HepG2 (cell line): ENCODE results near the gene PAFAH1B2. TPM values are rescaled to one million over a fixed set of nuclear protein-coding genes. Genes with fewer than 3 reads are reported as not detected.

Experiments
- AGO2 ChIP-seq: fragments of 200-400 bp; formaldehyde crosslinking; optimal IDR thresholded peaks from 2 replicates; pipeline ENCODE3; 2017; ENCODE audit warnings: mild to moderate bottlenecking, low read depth, low read length, moderate library complexity
- ATF7 ChIP-seq, 2 experiments: fragments of 450-650 bp in 1 of 2; sonication (generic) in 1 of 2; formaldehyde crosslinking in 1 of 2; IDR thresholded peaks; 2 replicates each; pipeline versions ENCODE4 v1.4.0 to v1.6.1; 2016 to 2020; ENCODE audit warnings: antibody characterized with exemption in 1 of 2, mild to moderate bottlenecking in 1 of 2, missing genetic modification reagents in 1 of 2
- BCL3 ChIP-seq: sonication (generic); formaldehyde crosslinking; IDR thresholded peaks from 2 replicates; pipeline ENCODE4 v1.5.1; 2020; ENCODE audit warnings: mild to moderate bottlenecking, missing genetic modification reagents, moderate library complexity
- FOXA1 ChIP-seq, 2 experiments: fragments of 450-650 bp in 1 of 2; sonication (generic) in 1 of 2; formaldehyde crosslinking in 1 of 2; IDR thresholded peaks; 2 replicates each; pipeline versions ENCODE4 v1.4.0 to v1.6.1; 2016 to 2020; ENCODE audit warnings: missing genetic modification reagents in 1 of 2
- HMGXB3 ChIP-seq: sonication (generic); formaldehyde crosslinking; IDR thresholded peaks from 2 replicates; pipeline ENCODE4 v1.4.0; 2020; ENCODE audit warnings: missing genetic modification reagents, borderline replicate concordance
- KDM2A ChIP-seq: sonication (generic); formaldehyde crosslinking; IDR thresholded peaks from 2 replicates; pipeline ENCODE4 v1.4.0; 2020; ENCODE audit warnings: low read depth, missing genetic modification reagents, borderline replicate concordance
- KLF12 ChIP-seq: sonication (generic); formaldehyde crosslinking; IDR thresholded peaks from 2 replicates; pipeline ENCODE4 v1.4.0; 2020; ENCODE audit warnings: missing genetic modification reagents, borderline replicate concordance
- MXD3 ChIP-seq: IDR thresholded peaks from 2 replicates; pipeline ENCODE4 v1.6.1; 2016; ENCODE audit warnings: mild to moderate bottlenecking, missing biosample characterization, missing genetic modification reagents
- NFE2L2 ChIP-seq: fragments of 150-350 bp; IDR thresholded peaks from 2 replicates; pipeline ENCODE4 v1.6.1; 2014; ENCODE audit warnings: low read length
- NFYB ChIP-seq: sonication (generic); formaldehyde crosslinking; IDR thresholded peaks from 2 replicates; pipeline ENCODE4 v1.4.0; 2020; ENCODE audit warnings: missing genetic modification reagents
- POLR2AphosphoS5 ChIP-seq: IDR thresholded peaks from 2 replicates; pipeline ENCODE4 v1.6.1; 2012; ENCODE audit warnings: low read depth, low read length
- RBAK ChIP-seq: sonication (generic); formaldehyde crosslinking; IDR thresholded peaks from 2 replicates; pipeline ENCODE4 v1.5.1; 2020; ENCODE audit warnings: mild to moderate bottlenecking, missing genetic modification reagents
- YY1 ChIP-seq: IDR thresholded peaks from 2 replicates; pipeline ENCODE4 v1.6.1; 2011; ENCODE audit warnings: low read length, low read depth, moderate library complexity, mild to moderate bottlenecking; ENCODE audit not compliant: insufficient read depth, insufficient replicate concordance
- ZNF292 ChIP-seq: sonication (generic); formaldehyde crosslinking; IDR thresholded peaks from 2 replicates; pipeline ENCODE4 v1.8.1; 2022; ENCODE audit warnings: mild to moderate bottlenecking, low read depth, missing genetic modification reagents, borderline replicate concordance
- ZNF550 ChIP-seq: sonication (generic); formaldehyde crosslinking; IDR thresholded peaks from 2 replicates; pipeline ENCODE4 v1.4.0; 2020; ENCODE audit warnings: mild to moderate bottlenecking, missing genetic modification reagents, borderline replicate concordance
- ZNF614 ChIP-seq: IDR thresholded peaks from 2 replicates; pipeline ENCODE4 v1.6.1; 2018; ENCODE audit warnings: missing biosample characterization, missing genetic modification reagents, inconsistent platforms, borderline replicate concordance
- ZNF773 ChIP-seq: sonication (generic); formaldehyde crosslinking; IDR thresholded peaks from 2 replicates; pipeline ENCODE4 v1.4.0; 2020; ENCODE audit warnings: missing genetic modification reagents, borderline replicate concordance
- polyA plus RNA-seq, 8 experiments: library from polyadenylated mRNA; depleted of rRNA in 3 of 8; stranded (reverse) in 7 of 8; unstranded in 1 of 8; fragments of >200 nt; fragmentation: Illumina TruSeq in 4 of 8; extraction: Trizol in 4 of 8; gene quantifications; 2 replicates each; pipeline versions ENCODE4 v1.2.1 to v1.2.3, GENCODE V29; 2011 to 2016; ENCODE audit warnings: low read depth in 4 of 8, missing spikeins in 1 of 8, mixed read lengths in 1 of 8; ENCODE audit not compliant: insufficient read depth in 1 of 8
- total RNA-seq, 5 experiments: library from RNA; depleted of rRNA; stranded (reverse); fragments of >200 nt; fragmentation: Illumina TruSeq; extraction: Trizol; gene quantifications; 2 replicates each; pipeline ENCODE4 v1.2.3, GENCODE V29; 2016; ENCODE audit warnings: low read depth in 1 of 5
- TF ChIP-seq, protein P1 (sequence below): sonication (generic); formaldehyde crosslinking; IDR thresholded peaks from 2 replicates; pipeline ENCODE4 v1.5.0; 2020; ENCODE audit warnings: mild to moderate bottlenecking, low read depth, missing genetic modification reagents, borderline replicate concordance
- TF ChIP-seq, protein P2 (sequence below): sonication (generic); formaldehyde crosslinking; IDR thresholded peaks from 2 replicates; pipeline ENCODE4 v1.5.0; 2020; ENCODE audit warnings: missing genetic modification reagents

The PAFAH1B2 gene
- total and polyA plus RNA-seq, 2 of the 13 experiments (the other 11 are each of a cell fraction or from before 2014, with no cell fraction given): 28.8 to 104 TPM

- TF ChIP-seq ZNF773 (0 out of 2 replicates have a peak, but pooled peaks have one; percentile 27), MXD3 (CRISPR knock-in tag) (peak; percentile 45; the same call in 1 of the 2 replicates), ZNF292 (CRISPR knock-in tag) (peak; percentile 91), ZNF550 (no peak), YY1 (peak; percentile 47), FOXA1 (IDR thresholded peaks at IDR 0.05) (no peak), FOXA1 (CRISPR knock-in tag; IDR thresholded peaks at IDR 0.05) (peak; percentile 62), KDM2A (peak; percentile 73; the same call in 1 of the 2 replicates), RBAK (no peak), ATF7 (IDR thresholded peaks at IDR 0.05) (peak; percentile 58), ATF7 (CRISPR knock-in tag; IDR thresholded peaks at IDR 0.05) (peak; percentile 80), ZNF614 (no peak), NFYB (peak; percentile 82), KLF12 (CRISPR knock-in tag) (no peak), HMGXB3 (CRISPR knock-in tag) (peak; percentile 57; the same call in 1 of the 2 replicates), AGO2 (peak; percentile 90), POLR2AphosphoS5 (peak; percentile 65), NFE2L2 (no peak), BCL3 (CRISPR knock-in tag) (no peak)
- TF ChIP-seq, protein P1, sequence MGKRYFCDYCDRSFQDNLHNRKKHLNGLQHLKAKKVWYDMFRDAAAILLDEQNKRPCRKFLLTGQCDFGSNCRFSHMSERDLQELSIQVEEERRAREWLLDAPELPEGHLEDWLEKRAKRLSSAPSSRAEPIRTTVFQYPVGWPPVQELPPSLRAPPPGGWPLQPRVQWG (CRISPR knock-in tag): no peak
- TF ChIP-seq, protein P2, sequence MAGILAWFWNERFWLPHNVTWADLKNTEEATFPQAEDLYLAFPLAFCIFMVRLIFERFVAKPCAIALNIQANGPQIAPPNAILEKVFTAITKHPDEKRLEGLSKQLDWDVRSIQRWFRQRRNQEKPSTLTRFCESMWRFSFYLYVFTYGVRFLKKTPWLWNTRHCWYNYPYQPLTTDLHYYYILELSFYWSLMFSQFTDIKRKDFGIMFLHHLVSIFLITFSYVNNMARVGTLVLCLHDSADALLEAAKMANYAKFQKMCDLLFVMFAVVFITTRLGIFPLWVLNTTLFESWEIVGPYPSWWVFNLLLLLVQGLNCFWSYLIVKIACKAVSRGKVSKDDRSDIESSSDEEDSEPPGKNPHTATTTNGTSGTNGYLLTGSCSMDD (CRISPR knock-in tag): no peak
Observed at GRCh38 chr11:117178210-117179034, 34.3 kb downstream of the PAFAH1B2 start, which contains the start of gene SIDT2 (continued).
